GM12878 (cell line): Measurements from ENCODE around the gene ODR4.

ENCODE experiments used
- CHD4 ChIP-seq: fragments of 200-600 bp; sonication (generic); IDR thresholded peaks from 2 replicates; pipeline ENCODE4 v1.6.1; 2016; ENCODE audit warnings: mild to moderate bottlenecking
- FOXK2 ChIP-seq: fragments of 450-650 bp; IDR thresholded peaks from 2 replicates; pipeline ENCODE4 v1.6.1; 2017; ENCODE audit warnings: mild to moderate bottlenecking, moderate library complexity
- FOXM1 ChIP-seq: IDR thresholded peaks from 2 replicates; pipeline ENCODE4 v1.6.1; 2012; ENCODE audit warnings: low read depth, mild to moderate bottlenecking, inconsistent platforms, low read length, moderate library complexity
- MEF2A ChIP-seq: IDR thresholded peaks from 2 replicates; pipeline ENCODE4 v1.6.1; 2011; ENCODE audit warnings: low read depth, mild to moderate bottlenecking, low read length, moderate library complexity; ENCODE audit not compliant: insufficient read depth
- POLR2A ChIP-seq: IDR thresholded peaks from 2 replicates; pipeline ENCODE4 v1.6.1; 2011; ENCODE audit warnings: low read depth, mild to moderate bottlenecking, low read length
- POLR2AphosphoS2 ChIP-seq: IDR thresholded peaks from 2 replicates; pipeline ENCODE4 v1.6.1; 2011; ENCODE audit warnings: low read depth, mild to moderate bottlenecking, low read length, improper control_type of control experiment, moderate library complexity
- TCF3 ChIP-seq: IDR thresholded peaks from 2 replicates; pipeline ENCODE4 v1.6.1; 2012; ENCODE audit warnings: low read depth, mild to moderate bottlenecking, low read length, borderline replicate concordance; ENCODE audit not compliant: insufficient read depth
- ZNF274 ChIP-seq: IDR thresholded peaks from one replicate; pipeline ENCODE4 v1.8.0; 2011; ENCODE audit not compliant: insufficient read length, insufficient read depth
- TF ChIP-seq, protein P1 (sequence below), 3 experiments: IDR thresholded peaks in 2 of 3; conservative IDR thresholded peaks in 1 of 3; 2 replicates each; pipeline ENCODE4 v1.5.1; 2011; ENCODE audit warnings: low read depth in 3 of 3, low read length in 3 of 3, mild to moderate bottlenecking in 3 of 3, control low read depth in 2 of 3, moderate library complexity in 2 of 3, inconsistent platforms in 1 of 3, mixed read lengths in 1 of 3; ENCODE audit not compliant: control insufficient read depth in 2 of 3, insufficient read depth in 1 of 3; ENCODE audit errors: extremely low read depth in 1 of 3
- TF ChIP-seq, protein P2 (sequence below): IDR thresholded peaks from 2 replicates; pipeline ENCODE4 v1.6.1; 2011; ENCODE audit warnings: low read depth, low read length, improper control_type of control experiment, borderline replicate concordance

DNA sequence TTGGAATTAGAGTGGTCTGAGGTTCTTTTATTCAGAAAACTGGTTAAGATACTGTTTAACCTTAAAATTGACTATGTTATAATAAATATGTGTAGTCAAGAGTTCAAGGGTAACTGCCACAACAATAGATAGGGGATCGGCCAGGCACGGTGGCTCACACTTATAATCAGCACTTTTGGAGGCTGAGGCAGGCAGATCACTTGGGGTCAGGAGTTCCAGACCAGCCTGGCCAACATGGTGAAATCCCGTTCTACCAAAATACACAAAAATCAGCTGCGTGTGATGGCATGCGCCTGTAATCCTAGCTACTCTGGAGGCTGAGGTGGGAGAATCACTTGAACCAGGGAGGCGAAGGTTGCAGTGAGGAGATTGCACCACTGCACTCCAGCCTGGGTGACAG lies 45.8 kb downstream of the ODR4 start:
- TF ChIP-seq, protein P1, sequence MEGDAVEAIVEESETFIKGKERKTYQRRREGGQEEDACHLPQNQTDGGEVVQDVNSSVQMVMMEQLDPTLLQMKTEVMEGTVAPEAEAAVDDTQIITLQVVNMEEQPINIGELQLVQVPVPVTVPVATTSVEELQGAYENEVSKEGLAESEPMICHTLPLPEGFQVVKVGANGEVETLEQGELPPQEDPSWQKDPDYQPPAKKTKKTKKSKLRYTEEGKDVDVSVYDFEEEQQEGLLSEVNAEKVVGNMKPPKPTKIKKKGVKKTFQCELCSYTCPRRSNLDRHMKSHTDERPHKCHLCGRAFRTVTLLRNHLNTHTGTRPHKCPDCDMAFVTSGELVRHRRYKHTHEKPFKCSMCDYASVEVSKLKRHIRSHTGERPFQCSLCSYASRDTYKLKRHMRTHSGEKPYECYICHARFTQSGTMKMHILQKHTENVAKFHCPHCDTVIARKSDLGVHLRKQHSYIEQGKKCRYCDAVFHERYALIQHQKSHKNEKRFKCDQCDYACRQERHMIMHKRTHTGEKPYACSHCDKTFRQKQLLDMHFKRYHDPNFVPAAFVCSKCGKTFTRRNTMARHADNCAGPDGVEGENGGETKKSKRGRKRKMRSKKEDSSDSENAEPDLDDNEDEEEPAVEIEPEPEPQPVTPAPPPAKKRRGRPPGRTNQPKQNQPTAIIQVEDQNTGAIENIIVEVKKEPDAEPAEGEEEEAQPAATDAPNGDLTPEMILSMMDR (IDR thresholded peaks at IDR 0.05 in 2 of 3, conservative IDR thresholded peaks at IDR 0.05 in 1 of 3; ENCODE audit: control insufficient read depth in 2 of 3, extremely low read depth in 1 of 3, insufficient read depth in 1 of 3, low read depth in 3 of 3, low read length in 3 of 3), result no peak
- no peak for TF ChIP-seq CHD4
- no peak for TF ChIP-seq MEF2A
- TF ChIP-seq FOXM1, result no peak
- TF ChIP-seq POLR2AphosphoS2, result no peak
- no peak for TF ChIP-seq ZNF274
- TF ChIP-seq POLR2A, result no peak
- no peak for TF ChIP-seq FOXK2
- TF ChIP-seq, protein P2, sequence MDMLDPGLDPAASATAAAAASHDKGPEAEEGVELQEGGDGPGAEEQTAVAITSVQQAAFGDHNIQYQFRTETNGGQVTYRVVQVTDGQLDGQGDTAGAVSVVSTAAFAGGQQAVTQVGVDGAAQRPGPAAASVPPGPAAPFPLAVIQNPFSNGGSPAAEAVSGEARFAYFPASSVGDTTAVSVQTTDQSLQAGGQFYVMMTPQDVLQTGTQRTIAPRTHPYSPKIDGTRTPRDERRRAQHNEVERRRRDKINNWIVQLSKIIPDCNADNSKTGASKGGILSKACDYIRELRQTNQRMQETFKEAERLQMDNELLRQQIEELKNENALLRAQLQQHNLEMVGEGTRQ, result no peak
- no peak for TF ChIP-seq TCF3
